Measurements from ENCODE around the gene C19orf85.

- TF ChIP-seq CTCF (IDR thresholded peaks at IDR 0.05; ENCODE audit: low read depth, low read length) (no peak), EZH2phosphoT487 (IDR thresholded peaks at IDR 0.05; ENCODE audit: low read depth) (no peak)
These were observed 6.7 kb downstream of the C19orf85 start for GRCh38 chr19:55457683-55458457.
